SK-N-SH (cell line): ENCODE measurements around the gene BEST2. TPM values are rescaled to one million over a fixed set of nuclear protein-coding genes. Genes with fewer than 3 reads are reported as not detected.

Experiments used
- CTCF ChIA-PET: fragments of 300-600, 350-600 bp; formaldehyde crosslinking; extraction: SDS; loops from one replicate; lab custom pipeline; 2021; lab: Yijun Ruan, JAX
- POLR2A ChIA-PET: fragments of 350-600 bp; sonication (Branson Sonifier 250); formaldehyde crosslinking; extraction: SDS; loops from one replicate; lab custom pipeline; 2020; ENCODE audit warnings: antibody characterized with exemption, inconsistent platforms; lab: Yijun Ruan, JAX
- DNase-seq: peaks from one replicate; pipeline ENCODE4 v3.0.0; 2012
- H2AFZ ChIP-seq: fragments of 200-600 bp; sonication (generic); 2 replicates; pipeline ENCODE4 v1.8.1; 2016; ENCODE audit warnings: antibody characterized with exemption, mild to moderate bottlenecking, low read depth
- H3F3A ChIP-seq: fragments of 200-600 bp; sonication (generic); replicated peaks from 2 replicates; pipeline ENCODE3; 2016; ENCODE audit warnings: antibody characterized with exemption, mild to moderate bottlenecking; ENCODE audit not compliant: insufficient read depth
- H3K27ac ChIP-seq, 2 experiments: fragments of 200-500 bp in 1 of 2; fragments of 200-600 bp in 1 of 2; sonication (Bioruptor generic) in 1 of 2; sonication (generic), shearing (Covaris generic) in 1 of 2; 2 replicates each; pipeline versions ENCODE4 v1.5.1 to v1.6.1; 2014 to 2016; ENCODE audit warnings: low read depth in 2 of 2, inconsistent platforms in 1 of 2, low read length in 1 of 2, mild to moderate bottlenecking in 1 of 2, mixed read lengths in 1 of 2
- H3K27me3 ChIP-seq: fragments of 200-600 bp; sonication (generic), shearing (Covaris generic); 2 replicates; pipeline ENCODE4 v1.6.1; 2016; ENCODE audit warnings: mixed run types; ENCODE audit not compliant: insufficient read depth
- H3K36me3 ChIP-seq, 2 experiments: fragments of 200-500 bp in 1 of 2; fragments of 200-600 bp in 1 of 2; sonication (Bioruptor generic) in 1 of 2; sonication (generic) in 1 of 2; replicated peaks in 1 of 2; 2 replicates each; pipeline versions ENCODE3 to v1.5.1; 2014 to 2016; ENCODE audit warnings: low read length in 1 of 2, mild to moderate bottlenecking in 1 of 2; ENCODE audit not compliant: insufficient read depth in 2 of 2, control insufficient read depth in 1 of 2
- H3K4me1 ChIP-seq, 2 experiments: fragments of 200-500 bp in 1 of 2; fragments of 200-600 bp in 1 of 2; sonication (Bioruptor generic) in 1 of 2; sonication (generic), shearing (Covaris generic) in 1 of 2; 2 replicates each; pipeline versions ENCODE4 v1.5.1 to v1.6.1; 2014 to 2016; ENCODE audit warnings: low read depth in 1 of 2, low read length in 1 of 2, mixed run types in 1 of 2; ENCODE audit not compliant: insufficient read depth in 2 of 2, control insufficient read depth in 1 of 2
- H3K4me2 ChIP-seq: fragments of 200-600 bp; sonication (generic), shearing (Covaris generic); 2 replicates; pipeline ENCODE4 v1.6.1; 2017; ENCODE audit warnings: mixed run types
- H3K4me3 ChIP-seq, 2 experiments: fragments of 200-500 bp in 1 of 2; fragments of 200-600 bp in 1 of 2; sonication (Bioruptor generic) in 1 of 2; sonication (generic), shearing (Covaris generic) in 1 of 2; 2 replicates each; pipeline versions ENCODE4 v1.5.1 to v1.8.1; 2014 to 2016; ENCODE audit warnings: low read depth in 2 of 2, inconsistent platforms in 1 of 2, low read length in 1 of 2, mild to moderate bottlenecking in 1 of 2, mixed read lengths in 1 of 2, moderate library complexity in 1 of 2
- H3K79me2 ChIP-seq: fragments of 200-600 bp; sonication (generic); 2 replicates; pipeline ENCODE4 v1.8.1; 2017; ENCODE audit warnings: mild to moderate bottlenecking; ENCODE audit not compliant: insufficient read depth
- H3K9ac ChIP-seq: fragments of 200-600 bp; sonication (generic); 2 replicates; pipeline ENCODE4 v1.6.1; 2017; ENCODE audit warnings: mixed run types
- H3K9me2 ChIP-seq: fragments of 200-600 bp; sonication (generic); 2 replicates; pipeline ENCODE4 v1.6.1; 2017; ENCODE audit warnings: mixed run types
- H3K9me3 ChIP-seq: fragments of 200-600 bp; sonication (generic); 2 replicates; pipeline ENCODE4 v1.6.1; 2017; ENCODE audit warnings: mixed run types, mild to moderate bottlenecking, moderate library complexity
- H4K20me1 ChIP-seq: fragments of 200-600 bp; sonication (generic); 2 replicates; pipeline ENCODE4 v1.6.1; 2017; ENCODE audit warnings: mild to moderate bottlenecking, mixed run types; ENCODE audit not compliant: insufficient read depth
- CHD2 ChIP-seq: fragments of 150-350 bp; IDR thresholded peaks from 2 replicates; pipeline ENCODE4 v1.6.1; 2018; ENCODE audit warnings: low read length; ENCODE audit not compliant: partially characterized antibody
- ELF1 ChIP-seq: IDR thresholded peaks from 2 replicates; pipeline ENCODE4 v1.4.0; 2012
- EP300 ChIP-seq, 2 experiments: IDR thresholded peaks; 2 replicates each; pipeline versions ENCODE4 v1.4.0 to v1.6.1; 2012; ENCODE audit warnings: borderline replicate concordance in 1 of 2, low read depth in 1 of 2, low read length in 1 of 2
- EZH2phosphoT487 ChIP-seq: fragments of 200-600 bp; sonication (generic); IDR thresholded peaks from 2 replicates; pipeline ENCODE4 v1.6.1; 2017; ENCODE audit warnings: low read depth, mixed run types, mild to moderate bottlenecking, antibody characterized with exemption, moderate library complexity, borderline replicate concordance
- FOSL2 ChIP-seq: IDR thresholded peaks from 2 replicates; pipeline ENCODE4 v1.4.0; 2012; ENCODE audit warnings: low read depth, mild to moderate bottlenecking, moderate library complexity, borderline replicate concordance
- FOXJ3 ChIP-seq: sonication (generic); formaldehyde crosslinking; IDR thresholded peaks from 2 replicates; pipeline ENCODE4 v1.5.1; 2020; ENCODE audit warnings: mild to moderate bottlenecking, missing genetic modification reagents
- FOXM1 ChIP-seq: IDR thresholded peaks from 2 replicates; pipeline ENCODE4 v1.4.0; 2012; ENCODE audit warnings: low read depth, mild to moderate bottlenecking
- GABPA ChIP-seq: IDR thresholded peaks from 2 replicates; pipeline ENCODE4 v1.4.0; 2012; ENCODE audit warnings: low read depth, mild to moderate bottlenecking
- GATA2 ChIP-seq: sonication (generic); formaldehyde crosslinking; IDR thresholded peaks from 2 replicates; pipeline ENCODE4 v1.5.0; 2020; ENCODE audit warnings: mild to moderate bottlenecking, missing genetic modification reagents
- MEF2A ChIP-seq: IDR thresholded peaks from 2 replicates; pipeline ENCODE4 v1.4.0; 2012; ENCODE audit warnings: low read depth, borderline replicate concordance
- NFIC ChIP-seq: IDR thresholded peaks from 2 replicates; pipeline ENCODE4 v1.4.0; 2012; ENCODE audit warnings: borderline replicate concordance
- RAD21 ChIP-seq: IDR thresholded peaks from 2 replicates; pipeline ENCODE4 v1.6.1; 2012; ENCODE audit warnings: mild to moderate bottlenecking, low read length
- RCOR1 ChIP-seq: fragments of 150-350 bp; IDR thresholded peaks from 2 replicates; pipeline ENCODE4 v1.6.1; 2017; ENCODE audit warnings: antibody characterized with exemption, low read length
- RXRA ChIP-seq: IDR thresholded peaks from 2 replicates; pipeline ENCODE4 v1.4.0; 2012; ENCODE audit warnings: low read depth, mild to moderate bottlenecking, borderline replicate concordance
- SMC3 ChIP-seq: IDR thresholded peaks from 2 replicates; pipeline ENCODE4 v1.6.1; 2012; ENCODE audit warnings: low read depth, low read length, improper control_type of control experiment
- TAF1 ChIP-seq: IDR thresholded peaks from 2 replicates; pipeline ENCODE4 v1.6.1; 2012; ENCODE audit warnings: low read depth, mild to moderate bottlenecking, low read length, moderate library complexity, borderline replicate concordance
- YY1 ChIP-seq: IDR thresholded peaks from 2 replicates; pipeline ENCODE4 v1.4.0; 2012; ENCODE audit warnings: low read depth, mild to moderate bottlenecking
- WGBS: methylation state at CpG from one replicate; pipeline ENCODE4 v1.1.6; 2017; ENCODE audit warnings: low lambda C conversion rate; 5-methylcytosine and 5-hydroxymethylcytosine counted together
- polyA plus RNA-seq, 3 experiments: library from polyadenylated mRNA; depleted of rRNA; stranded (reverse); fragments of >200 nt; gene quantifications; 2 replicates each; pipeline ENCODE4 v1.2.3, GENCODE V29; 2012
- TF ChIP-seq, protein P1 (sequence below): IDR thresholded peaks from 2 replicates; pipeline ENCODE4; 2012
- TF ChIP-seq, protein P2 (sequence below): IDR thresholded peaks from 2 replicates; pipeline ENCODE4 v1.4.0; 2012; ENCODE audit warnings: low read depth, borderline replicate concordance
- TF ChIP-seq, protein P3 (sequence below): IDR thresholded peaks from 2 replicates; pipeline ENCODE4 v1.4.0; 2012; ENCODE audit warnings: low read depth, borderline replicate concordance

Gene BEST2
- polyA plus RNA-seq, 1 of the 3 experiments (the other 2 are of a cell fraction), result not detected

DNA sequence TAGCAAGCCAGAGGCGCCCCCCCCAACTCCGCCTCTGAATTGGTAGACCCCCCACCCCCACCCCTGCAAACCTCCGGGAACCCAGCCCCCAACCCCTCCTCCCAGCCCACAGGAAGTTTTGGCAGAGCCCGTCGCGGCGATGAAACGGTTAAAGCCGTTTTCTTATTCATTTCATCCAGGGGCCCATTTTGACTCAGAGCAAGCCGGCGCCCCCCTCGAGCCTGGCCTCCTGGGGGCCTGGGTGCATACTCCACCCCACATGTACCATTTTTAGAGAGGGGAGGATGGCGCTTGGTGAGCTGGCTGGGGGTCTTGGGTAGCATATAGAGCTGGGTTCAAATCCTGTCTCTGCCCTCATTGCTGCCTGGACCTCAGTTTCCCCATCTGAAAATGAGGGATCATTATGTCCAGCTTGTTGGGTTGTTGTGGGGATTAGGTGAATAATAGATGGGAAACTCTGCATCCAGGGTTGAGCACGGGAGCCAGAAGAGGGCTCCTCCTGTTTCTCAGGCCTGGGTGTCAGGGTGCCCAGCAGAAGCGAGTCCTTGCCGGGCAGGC, 31.8 kb downstream of the BEST2 start:
- no peaks in the 10 kb centered on the region for H3K27me3 ChIP-seq
- DNase-seq, result no peak
- no peak overlapping the region for H2AFZ ChIP-seq
- no peaks in the 10 kb centered on the region for H3K9me2 ChIP-seq
- H3F3A ChIP-seq, result peaks cover 64% of the 10 kb centered on the region
- POLR2A ChIA-PET, result interaction anchor here (0.8 to 2.1 kb wide), 3 partner anchors 9 to 87 kb away, joined by 4 to 63 read pairs (median 4); partner anchors contain the start of genes FBXW9 and JUNB
- no peaks in the 10 kb centered on the region for H3K36me3 ChIP-seq
- H3K4me2 ChIP-seq, result peak overlapping the region; percentile 91; the same call in 1 of the 2 replicates
- H3K4me1 ChIP-seq, result peaks cover 47 to 68% of the 10 kb centered on the region in 2 experiments
- no peaks in the 10 kb centered on the region for H3K79me2 ChIP-seq
- no peaks in the 10 kb centered on the region for H4K20me1 ChIP-seq
- H3K9me3 ChIP-seq, result no peaks in the 10 kb centered on the region
- TF ChIP-seq EZH2phosphoT487 (no peak), TAF1 (no peak), GABPA (no peak), FOXJ3 (no peak), GATA2 (CRISPR knock-in tag) (no peak), FOSL2 (no peak), FOXM1 (no peak), ELF1 (no peak), RXRA (no peak), MEF2A (no peak), CHD2 (no peak), NFIC (no peak), RCOR1 (no peak)
- TF ChIP-seq, protein P1, sequence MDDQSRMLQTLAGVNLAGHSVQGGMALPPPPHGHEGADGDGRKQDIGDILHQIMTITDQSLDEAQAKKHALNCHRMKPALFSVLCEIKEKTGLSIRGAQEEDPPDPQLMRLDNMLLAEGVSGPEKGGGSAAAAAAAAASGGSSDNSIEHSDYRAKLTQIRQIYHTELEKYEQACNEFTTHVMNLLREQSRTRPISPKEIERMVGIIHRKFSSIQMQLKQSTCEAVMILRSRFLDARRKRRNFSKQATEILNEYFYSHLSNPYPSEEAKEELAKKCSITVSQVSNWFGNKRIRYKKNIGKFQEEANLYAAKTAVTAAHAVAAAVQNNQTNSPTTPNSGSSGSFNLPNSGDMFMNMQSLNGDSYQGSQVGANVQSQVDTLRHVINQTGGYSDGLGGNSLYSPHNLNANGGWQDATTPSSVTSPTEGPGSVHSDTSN, result no peak
- TF ChIP-seq, all 33 proteins: peak for 0
- Histone ChIP-seq H3K9ac (peak overlapping the region; percentile 68; the same call in 1 of the 2 replicates), H3K27ac (peak overlapping the region; percentile 97 to 98), H3K4me3 (peak overlapping the region in 1 of 2 experiments; percentile 51; a peak in 2 of 4 replicates)
- 6% methylated on average over 11 of the region's 16 CpGs for WGBS
- CTCF ChIA-PET, result interaction anchor here (1.0 to 12.1 kb wide), 4 partner anchors 14 to 65 kb away, joined by 3 to 447 read pairs (median 8); partner anchors contain the start of genes JUNB, PRDX2 and THSD8

DNA sequence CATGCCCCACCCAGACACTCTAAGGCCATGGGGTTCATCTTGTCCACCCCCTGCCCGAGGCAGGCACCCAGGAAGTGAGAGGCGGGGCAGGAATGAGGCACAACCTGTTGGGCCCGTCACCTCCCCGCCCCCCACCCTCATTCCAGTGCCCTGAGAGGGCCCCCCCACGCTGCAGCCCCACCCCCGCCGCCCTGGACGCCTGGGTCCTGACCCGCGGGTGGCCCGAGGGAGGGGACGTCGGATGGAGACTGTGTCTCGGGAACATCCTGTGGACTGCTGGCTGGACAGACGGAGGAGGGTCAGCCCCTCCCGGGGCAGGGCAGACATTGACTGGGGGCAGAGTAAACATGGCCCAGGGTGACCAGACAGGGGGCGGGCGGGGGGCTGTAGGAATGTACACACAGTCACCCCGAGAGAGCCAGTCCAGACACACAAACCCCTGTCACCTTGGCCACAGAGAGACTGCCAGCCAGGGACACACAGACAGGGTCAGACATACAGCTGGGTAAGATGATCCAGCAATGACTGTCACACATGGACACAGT, 32.3 kb downstream of the BEST2 start:
- no peaks in the 10 kb centered on the region for H4K20me1 ChIP-seq
- DNase-seq, result no peak
- H3K27me3 ChIP-seq, result no peaks in the 10 kb centered on the region
- no peaks in the 10 kb centered on the region for H3K36me3 ChIP-seq
- 28% methylated on average over 7 of the region's 19 CpGs for WGBS
- no peaks in the 10 kb centered on the region for H3K79me2 ChIP-seq
- H3K4me2 ChIP-seq, result peak overlapping the region; percentile 91; the same call in 1 of the 2 replicates
- no peak overlapping the region for H2AFZ ChIP-seq
- no peak overlapping the region for H3K4me3 ChIP-seq
- peaks cover 67% of the 10 kb centered on the region for H3F3A ChIP-seq
- peaks cover 47 to 68% of the 10 kb centered on the region in 2 experiments for H3K4me1 ChIP-seq
- H3K27ac ChIP-seq, result peak overlapping the region; percentile 97 to 98
- CTCF ChIA-PET, result interaction anchor here (1.9 to 12.1 kb wide), 2 partner anchors 13 to 26 kb away, joined by 9 to 447 read pairs; partner anchors contain the start of genes JUNB, PRDX2 and THSD8
- H3K9me3 ChIP-seq, result no peaks in the 10 kb centered on the region
- POLR2A ChIA-PET, result interaction anchor here (0.5 to 0.8 kb wide), 2 partner anchors 9 to 484 kb away, joined by 3 to 4 read pairs; no protein-coding TSS in a partner anchor
- peak overlapping the region; percentile 68; the same call in 1 of the 2 replicates for H3K9ac ChIP-seq
- H3K9me2 ChIP-seq, result no peaks in the 10 kb centered on the region
- no peak for TF ChIP-seq MEF2A
- TF ChIP-seq, protein P2, sequence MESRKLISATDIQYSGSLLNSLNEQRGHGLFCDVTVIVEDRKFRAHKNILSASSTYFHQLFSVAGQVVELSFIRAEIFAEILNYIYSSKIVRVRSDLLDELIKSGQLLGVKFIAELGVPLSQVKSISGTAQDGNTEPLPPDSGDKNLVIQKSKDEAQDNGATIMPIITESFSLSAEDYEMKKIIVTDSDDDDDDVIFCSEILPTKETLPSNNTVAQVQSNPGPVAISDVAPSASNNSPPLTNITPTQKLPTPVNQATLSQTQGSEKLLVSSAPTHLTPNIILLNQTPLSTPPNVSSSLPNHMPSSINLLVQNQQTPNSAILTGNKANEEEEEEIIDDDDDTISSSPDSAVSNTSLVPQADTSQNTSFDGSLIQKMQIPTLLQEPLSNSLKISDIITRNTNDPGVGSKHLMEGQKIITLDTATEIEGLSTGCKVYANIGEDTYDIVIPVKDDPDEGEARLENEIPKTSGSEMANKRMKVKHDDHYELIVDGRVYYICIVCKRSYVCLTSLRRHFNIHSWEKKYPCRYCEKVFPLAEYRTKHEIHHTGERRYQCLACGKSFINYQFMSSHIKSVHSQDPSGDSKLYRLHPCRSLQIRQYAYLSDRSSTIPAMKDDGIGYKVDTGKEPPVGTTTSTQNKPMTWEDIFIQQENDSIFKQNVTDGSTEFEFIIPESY, result no peak
- no peak for TF ChIP-seq FOXM1
- TF ChIP-seq, protein P1, result no peak
- TF ChIP-seq RCOR1, result no peak
- TF ChIP-seq FOSL2, result no peak
- TF ChIP-seq SMC3, result no peak
- no peak for TF ChIP-seq RAD21
- TF ChIP-seq GATA2 (CRISPR knock-in tag), result no peak
- TF ChIP-seq RXRA, result no peak
- no peak for TF ChIP-seq EP300 (IDR thresholded peaks at IDR 0.05; ENCODE audit: borderline replicate concordance in 1 of 2, low read depth in 1 of 2, low read length in 1 of 2)
- TF ChIP-seq, protein P3, sequence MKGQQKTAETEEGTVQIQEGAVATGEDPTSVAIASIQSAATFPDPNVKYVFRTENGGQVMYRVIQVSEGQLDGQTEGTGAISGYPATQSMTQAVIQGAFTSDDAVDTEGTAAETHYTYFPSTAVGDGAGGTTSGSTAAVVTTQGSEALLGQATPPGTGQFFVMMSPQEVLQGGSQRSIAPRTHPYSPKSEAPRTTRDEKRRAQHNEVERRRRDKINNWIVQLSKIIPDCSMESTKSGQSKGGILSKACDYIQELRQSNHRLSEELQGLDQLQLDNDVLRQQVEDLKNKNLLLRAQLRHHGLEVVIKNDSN, result no peak
- no peak for TF ChIP-seq YY1
